Parathyroid adenoma (tissue), 2 donors: Measurements from ENCODE around the gene ME3.

ENCODE experiments used
- H2AFZ ChIP-seq: fragments of 300-600 bp; sonication (generic); one replicate; pipeline ENCODE4 v1.7.0; 2017; ENCODE audit warnings: antibody characterized with exemption, mild to moderate bottlenecking
- H3K27ac ChIP-seq: fragments of 300-600 bp; sonication (generic); one replicate; pipeline ENCODE4 v1.7.0; 2017
- H3K27me3 ChIP-seq: fragments of 300-600 bp; sonication (generic); one replicate; pipeline ENCODE4 v1.7.0; 2017; ENCODE audit warnings: low read length; ENCODE audit not compliant: control insufficient read depth, insufficient read depth
- H3K36me3 ChIP-seq: fragments of 300-600 bp; sonication (generic); one replicate; pipeline ENCODE4 v1.7.0; 2017; ENCODE audit warnings: low read length; ENCODE audit not compliant: control insufficient read depth, insufficient read depth
- H3K4me1 ChIP-seq: fragments of 300-600 bp; sonication (generic); one replicate; pipeline ENCODE4 v1.7.0; 2017; ENCODE audit warnings: control low read depth
- H3K4me2 ChIP-seq: fragments of 300-600 bp; sonication (generic); one replicate; pipeline ENCODE4 v1.7.0; 2017; ENCODE audit warnings: low read length
- H3K4me3 ChIP-seq: fragments of 300-600 bp; sonication (generic); one replicate; pipeline ENCODE4 v1.7.0; 2017; ENCODE audit warnings: low read depth, low read length
- H3K79me2 ChIP-seq: fragments of 300-600 bp; sonication (generic); one replicate; pipeline ENCODE4 v1.7.0; 2017; ENCODE audit warnings: control low read depth
- H3K9ac ChIP-seq: fragments of 300-600 bp; sonication (generic); one replicate; pipeline ENCODE4 v1.7.0; 2017; ENCODE audit warnings: mild to moderate bottlenecking
- H3K9me3 ChIP-seq: fragments of 300-600 bp; sonication (generic); one replicate; pipeline ENCODE4 v1.7.0; 2017; ENCODE audit warnings: low read length; ENCODE audit not compliant: control insufficient read depth
- TF ChIP-seq, protein P1 (sequence below): fragments of 300-600 bp; sonication (generic); IDR thresholded peaks from one replicate; pipeline ENCODE4 v1.7.0; 2017; ENCODE audit warnings: antibody characterized with exemption, mild to moderate bottlenecking
- donor health status: primary hyperparathyroidism.

Gene ME3

DNA sequence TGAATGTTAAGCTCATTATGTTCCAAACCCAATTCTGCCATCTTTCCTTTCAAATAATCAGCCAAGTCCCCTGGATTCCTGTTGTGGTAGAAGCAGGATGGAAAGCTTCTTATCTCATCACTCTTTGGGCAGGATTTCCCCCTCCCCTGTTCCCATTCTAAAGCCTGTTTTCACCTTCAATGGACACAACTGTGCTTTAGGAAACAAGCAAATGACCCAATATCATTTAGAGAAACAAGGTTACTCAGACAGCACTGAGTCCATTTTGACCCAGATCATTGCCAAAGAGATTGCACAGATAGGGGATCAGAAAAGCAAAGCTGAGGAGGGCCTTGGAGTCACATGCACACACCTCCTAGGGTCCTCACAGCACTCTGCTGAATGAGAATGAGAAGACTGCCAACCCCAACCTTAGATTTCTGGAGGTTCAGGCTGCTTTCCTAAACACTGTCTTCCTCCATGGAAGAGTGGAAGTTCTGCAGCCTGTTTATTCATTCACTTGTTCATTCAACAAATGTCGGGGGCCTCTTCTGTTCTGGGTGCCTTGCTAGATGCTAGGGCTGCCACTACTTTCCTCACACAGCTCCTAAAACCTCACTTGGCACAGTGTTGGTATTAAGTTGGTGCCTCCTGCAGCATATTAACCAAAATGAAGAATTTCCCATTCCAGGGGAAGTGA lies 95.3 kb downstream of the ME3 start:
- H3K27me3 ChIP-seq, result no peaks in the 10 kb centered on the region
- H3K9ac ChIP-seq, result no peak overlapping the region
- no peaks in the 10 kb centered on the region for H3K36me3 ChIP-seq
- TF ChIP-seq, protein P1, sequence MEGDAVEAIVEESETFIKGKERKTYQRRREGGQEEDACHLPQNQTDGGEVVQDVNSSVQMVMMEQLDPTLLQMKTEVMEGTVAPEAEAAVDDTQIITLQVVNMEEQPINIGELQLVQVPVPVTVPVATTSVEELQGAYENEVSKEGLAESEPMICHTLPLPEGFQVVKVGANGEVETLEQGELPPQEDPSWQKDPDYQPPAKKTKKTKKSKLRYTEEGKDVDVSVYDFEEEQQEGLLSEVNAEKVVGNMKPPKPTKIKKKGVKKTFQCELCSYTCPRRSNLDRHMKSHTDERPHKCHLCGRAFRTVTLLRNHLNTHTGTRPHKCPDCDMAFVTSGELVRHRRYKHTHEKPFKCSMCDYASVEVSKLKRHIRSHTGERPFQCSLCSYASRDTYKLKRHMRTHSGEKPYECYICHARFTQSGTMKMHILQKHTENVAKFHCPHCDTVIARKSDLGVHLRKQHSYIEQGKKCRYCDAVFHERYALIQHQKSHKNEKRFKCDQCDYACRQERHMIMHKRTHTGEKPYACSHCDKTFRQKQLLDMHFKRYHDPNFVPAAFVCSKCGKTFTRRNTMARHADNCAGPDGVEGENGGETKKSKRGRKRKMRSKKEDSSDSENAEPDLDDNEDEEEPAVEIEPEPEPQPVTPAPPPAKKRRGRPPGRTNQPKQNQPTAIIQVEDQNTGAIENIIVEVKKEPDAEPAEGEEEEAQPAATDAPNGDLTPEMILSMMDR, result no peak
- no peak overlapping the region for H3K4me3 ChIP-seq
- H3K79me2 ChIP-seq, result peaks cover 2% of the 10 kb centered on the region
- H2AFZ ChIP-seq, result no peak overlapping the region
- peaks cover 11% of the 10 kb centered on the region for H3K4me1 ChIP-seq
- H3K27ac ChIP-seq, result no peak overlapping the region
- no peaks in the 10 kb centered on the region for H3K9me3 ChIP-seq
- H3K4me2 ChIP-seq, result no peak overlapping the region

DNA sequence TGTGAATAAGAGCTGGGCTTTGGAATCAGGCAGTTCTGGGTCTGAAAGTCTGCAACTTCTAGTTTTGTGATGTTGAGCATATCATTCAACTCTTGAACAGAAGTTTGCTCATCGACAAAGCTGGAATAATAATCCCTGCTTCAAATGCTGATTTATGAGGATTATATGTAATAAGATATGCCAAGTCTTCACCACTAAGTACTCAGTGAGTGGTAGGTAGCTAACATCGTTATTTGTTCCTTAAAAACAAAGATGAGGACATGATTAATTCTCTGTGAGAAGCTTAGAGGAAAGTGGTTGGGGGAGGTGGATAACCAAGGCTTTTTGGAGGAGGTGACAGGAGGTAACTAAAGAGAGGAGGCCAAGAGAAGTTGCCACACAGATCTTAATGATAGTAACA lies 96.5 kb downstream of the ME3 start:
- Histone ChIP-seq H3K27ac (no peak overlapping the region), H3K4me3 (no peak overlapping the region), H3K4me2 (no peak overlapping the region), H3K36me3 (no peaks in the 10 kb centered on the region), H3K27me3 (no peaks in the 10 kb centered on the region), H3K9me3 (no peaks in the 10 kb centered on the region), H3K79me2 (peaks cover 2% of the 10 kb centered on the region), H2AFZ (no peak overlapping the region), H3K9ac (no peak overlapping the region), H3K4me1 (peaks cover 10% of the 10 kb centered on the region)
- TF ChIP-seq, protein P1, result no peak

DNA sequence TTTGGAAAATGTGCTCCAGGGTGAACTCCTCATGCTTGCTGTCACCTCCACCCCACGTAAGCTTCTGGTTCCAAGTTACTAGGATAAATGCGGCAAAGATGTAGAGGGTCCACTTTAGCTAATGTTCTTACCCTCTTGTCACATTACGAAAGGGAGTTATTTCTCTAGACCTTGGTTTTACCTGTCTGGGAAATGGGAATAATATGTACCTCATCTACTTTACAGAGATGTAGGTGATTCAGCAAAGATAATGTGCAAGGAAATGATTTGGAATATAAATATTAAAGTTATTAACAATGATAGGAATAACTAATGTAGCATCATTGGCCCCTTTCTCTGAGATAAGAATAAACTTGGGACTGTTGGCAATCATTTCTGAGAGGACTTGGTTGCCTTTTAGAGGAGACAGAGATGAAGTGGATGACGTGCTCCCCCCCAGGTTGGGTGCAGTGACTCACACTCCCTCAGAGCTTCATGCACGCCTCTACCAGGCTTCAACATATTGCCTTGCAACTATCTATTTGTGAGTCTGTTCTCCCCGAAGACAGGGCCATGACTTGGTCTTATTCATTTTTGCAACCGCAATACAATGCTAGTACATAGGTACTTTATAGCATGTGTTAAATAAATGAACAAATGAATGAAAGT lies 97.1 kb downstream of the ME3 start:
- H3K27ac ChIP-seq, result no peak overlapping the region
- H3K9me3 ChIP-seq, result no peaks in the 10 kb centered on the region
- H3K9ac ChIP-seq, result no peak overlapping the region
- H3K36me3 ChIP-seq, result no peaks in the 10 kb centered on the region
- H3K4me2 ChIP-seq, result no peak overlapping the region
- TF ChIP-seq, protein P1, result no peak
- no peak overlapping the region for H3K4me3 ChIP-seq
- H3K4me1 ChIP-seq, result peaks cover 7% of the 10 kb centered on the region
- H3K27me3 ChIP-seq, result no peaks in the 10 kb centered on the region
- peaks cover 2% of the 10 kb centered on the region for H3K79me2 ChIP-seq
- no peak overlapping the region for H2AFZ ChIP-seq

DNA sequence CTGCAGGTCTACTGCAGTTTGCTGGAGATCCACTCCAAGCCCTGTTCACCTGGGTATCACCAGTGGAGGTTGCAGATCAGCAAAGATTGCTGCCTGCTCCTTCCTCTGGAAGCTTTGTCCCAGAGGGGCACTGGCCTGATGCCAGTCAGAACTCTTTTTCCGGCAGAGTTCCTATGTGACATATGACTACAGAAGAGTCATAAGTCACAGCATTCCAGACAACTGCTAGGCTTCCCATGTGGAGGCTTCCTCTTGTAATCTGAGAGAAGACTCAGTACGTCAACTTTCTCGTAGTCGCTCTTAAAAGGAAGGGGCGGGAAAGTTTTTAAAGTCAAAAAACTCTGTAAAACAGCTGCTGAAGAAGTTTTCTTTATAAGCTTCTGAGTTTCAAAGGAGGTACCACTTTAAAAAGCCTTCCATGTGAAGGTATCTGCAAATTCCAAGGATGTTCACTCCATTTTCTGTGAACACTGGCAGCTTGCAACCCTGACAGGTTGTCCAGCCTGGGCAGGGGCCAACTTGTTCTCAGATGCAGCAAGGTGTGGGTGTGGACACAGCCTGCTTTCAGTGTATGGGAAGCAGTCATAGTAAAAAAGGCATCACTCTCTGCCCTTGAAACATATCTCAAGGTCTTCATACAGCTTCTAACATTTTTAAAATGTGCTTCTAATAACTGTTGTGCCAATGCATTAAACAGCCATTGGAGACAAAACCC lies 97.8 kb downstream of the ME3 start:
- Histone ChIP-seq H3K27ac (no peak overlapping the region), H3K9ac (no peak overlapping the region), H3K79me2 (peaks cover 2% of the 10 kb centered on the region), H3K4me1 (peaks cover 7% of the 10 kb centered on the region), H3K4me3 (no peak overlapping the region), H3K27me3 (no peaks in the 10 kb centered on the region), H3K36me3 (no peaks in the 10 kb centered on the region), H2AFZ (no peak overlapping the region), H3K9me3 (no peaks in the 10 kb centered on the region), H3K4me2 (no peak overlapping the region)
- TF ChIP-seq, protein P1, result no peak
